HG02759 (cell line): ENCODE data around the gene TTYH2.

Source experiments
- ATAC-seq: cut with Tn5 transposase; IDR thresholded peaks from one replicate; pipeline ENCODE4 v1.9.1; 2021; ENCODE audit warnings: mild to moderate bottlenecking, moderate library complexity; ENCODE audit not compliant: unreplicated experiment

The TTYH2 gene

GRCh38 chr17:74233937-74234336 is 20.6 kb downstream of the TTYH2 start:
- no peak for ATAC-seq

DNA sequence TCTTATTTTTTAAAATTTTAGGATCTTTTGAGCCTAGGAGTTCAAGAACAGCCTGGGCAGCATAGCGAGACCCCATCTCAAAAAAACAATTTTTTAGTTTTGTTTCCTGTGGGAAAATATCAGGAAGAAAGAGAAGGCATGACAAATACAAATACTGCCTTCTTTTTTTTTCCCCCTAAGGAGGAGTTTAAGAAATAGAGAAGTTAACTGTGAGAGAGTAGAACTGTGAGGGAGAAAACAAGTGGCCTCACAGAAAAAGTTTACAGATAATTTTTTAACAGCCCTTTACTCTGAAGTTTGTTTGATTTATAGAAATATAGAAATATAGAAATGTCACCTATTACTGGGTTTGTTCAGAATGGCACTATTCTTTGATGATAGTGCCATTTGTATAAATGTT is 21.1 kb downstream of the TTYH2 start:
- no peak for ATAC-seq

- no peak for ATAC-seq
Measured at GRCh38 chr17:74235040-74235581, 21.7 kb downstream of the TTYH2 start.

- ATAC-seq: no peak
Measured at GRCh38 chr17:74235911-74236371, 22.6 kb downstream of the TTYH2 start.

- ATAC-seq: no peak
Measured at GRCh38 chr17:74237321-74237720, 23.9 kb downstream of the TTYH2 start.

DNA sequence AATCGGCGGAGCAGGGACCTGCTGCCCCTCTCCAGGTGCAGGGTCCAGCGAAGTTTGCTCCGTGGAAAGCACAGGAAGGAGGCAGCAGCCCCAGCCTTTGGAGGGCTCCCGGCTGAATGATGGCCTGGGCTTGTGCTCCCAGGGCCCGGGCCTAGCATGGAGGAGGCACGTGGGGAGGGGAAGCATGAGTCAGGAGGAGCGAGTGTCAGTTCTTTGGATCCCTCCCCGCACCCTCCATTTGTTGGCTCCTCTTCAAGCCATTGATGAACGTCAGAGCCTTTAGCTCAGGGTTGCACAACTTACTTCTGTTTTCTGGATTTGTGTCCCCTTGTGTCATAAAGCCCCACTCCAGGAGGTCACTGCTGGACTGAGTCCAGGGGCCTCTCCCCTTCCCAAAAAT is 25.8 kb downstream of the TTYH2 start:
- ATAC-seq: no peak

DNA sequence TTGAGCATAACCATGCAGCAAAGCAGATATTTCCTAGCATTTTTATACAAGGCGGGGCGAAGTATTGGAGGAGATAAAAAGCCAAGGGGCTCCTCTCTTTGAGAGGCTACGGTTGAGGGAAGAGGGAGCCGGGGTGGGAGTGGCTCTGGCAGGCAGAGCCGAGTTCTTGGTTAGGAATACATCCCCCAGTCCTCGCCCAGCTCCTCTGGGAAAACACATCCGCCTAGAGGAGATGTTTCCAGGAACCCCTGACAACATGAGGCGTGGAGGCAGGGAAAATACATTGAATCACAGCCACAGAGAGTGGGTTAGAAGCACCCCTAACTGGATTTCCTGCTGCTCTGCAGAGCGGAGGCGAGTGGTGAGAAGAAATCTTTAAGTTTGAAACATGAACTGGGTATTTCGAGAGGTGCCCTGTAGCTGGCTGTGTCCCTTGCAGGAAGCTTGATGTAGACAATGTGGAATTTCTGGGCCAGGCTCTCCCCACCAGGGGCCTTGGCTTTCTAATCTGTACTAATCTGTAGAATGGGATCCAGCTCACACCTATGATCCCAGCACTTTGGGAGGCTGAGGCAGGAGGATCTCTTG is 27.3 kb downstream of the TTYH2 start:
- no peak for ATAC-seq

DNA sequence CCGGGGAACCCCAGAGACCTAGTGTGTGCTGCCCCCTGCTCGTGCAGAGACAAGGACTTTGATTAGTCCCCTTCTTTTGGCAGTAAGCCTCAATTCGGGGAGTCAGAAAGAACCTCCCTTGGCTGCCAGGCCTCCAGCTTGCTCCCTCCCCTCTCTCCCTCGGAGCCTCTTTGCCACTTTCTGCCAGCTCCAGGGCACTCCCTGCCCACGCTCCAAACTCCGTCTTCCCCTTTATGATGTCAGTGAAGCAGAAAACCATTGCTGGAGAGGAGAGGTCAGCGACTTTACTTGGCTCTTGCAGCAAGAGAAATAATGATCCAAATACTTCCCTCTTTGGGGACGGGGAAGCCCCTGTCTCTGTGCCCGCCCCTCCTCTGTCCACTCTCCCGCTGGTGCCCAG is 28.1 kb downstream of the TTYH2 start:
- ATAC-seq: no peak

- no peak for ATAC-seq
Measured at GRCh38 chr17:74241847-74242246, 28.5 kb downstream of the TTYH2 start.

GRCh38 chr17:74243013-74243755 is 29.8 kb downstream of the TTYH2 start:
- no peak for ATAC-seq

- ATAC-seq: no peak
Measured at GRCh38 chr17:74244128-74244527, 30.8 kb downstream of the TTYH2 start.

DNA sequence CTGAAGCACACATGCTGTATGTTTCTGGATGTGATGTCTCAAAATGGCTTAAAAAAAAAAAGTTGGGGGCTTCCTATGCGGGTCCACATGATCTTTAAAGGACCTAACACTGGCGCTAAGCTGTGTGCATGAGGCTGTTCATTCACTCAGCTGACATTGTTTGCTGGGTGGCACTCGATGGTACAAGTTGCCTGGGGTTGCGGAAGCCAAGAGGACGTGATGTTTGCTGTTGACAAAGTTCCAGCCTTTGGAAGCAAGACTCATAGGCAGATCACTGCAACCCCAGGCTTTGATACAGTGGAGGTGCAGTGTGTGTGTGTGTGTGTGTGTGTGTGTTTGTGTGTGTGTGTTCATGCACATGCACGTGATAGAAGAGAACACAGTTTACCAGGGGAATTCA is 31.2 kb downstream of the TTYH2 start:
- ATAC-seq: no peak

- no peak for ATAC-seq
Measured at GRCh38 chr17:74245145-74245831, 31.9 kb downstream of the TTYH2 start.

DNA sequence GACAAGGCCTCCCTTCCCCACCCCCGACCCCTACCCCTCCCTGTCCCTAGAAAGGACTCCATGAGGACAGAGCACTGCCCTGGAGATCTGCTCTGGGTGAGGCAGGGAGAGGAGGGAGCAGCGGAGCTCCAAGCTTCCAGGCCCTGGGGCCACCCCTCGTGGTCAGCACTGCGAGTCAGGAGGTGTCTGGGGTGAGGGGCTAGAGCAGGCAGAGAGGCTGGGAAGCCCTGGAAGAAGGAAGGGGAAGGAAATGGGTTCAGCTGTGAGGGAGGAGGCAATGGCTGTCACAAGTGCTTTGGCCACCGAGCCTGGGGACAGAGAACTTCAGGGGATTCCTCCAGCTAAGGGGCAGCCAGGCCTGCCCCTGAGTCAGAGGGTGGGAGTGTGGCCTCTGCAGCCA is 32.5 kb downstream of the TTYH2 start:
- no peak for ATAC-seq

GRCh38 chr17:74249590-74250270 is 36.4 kb downstream of the TTYH2 start:
- ATAC-seq: no peak

- no peak for ATAC-seq
Measured at GRCh38 chr17:74250324-74250995, 37.1 kb downstream of the TTYH2 start.

DNA sequence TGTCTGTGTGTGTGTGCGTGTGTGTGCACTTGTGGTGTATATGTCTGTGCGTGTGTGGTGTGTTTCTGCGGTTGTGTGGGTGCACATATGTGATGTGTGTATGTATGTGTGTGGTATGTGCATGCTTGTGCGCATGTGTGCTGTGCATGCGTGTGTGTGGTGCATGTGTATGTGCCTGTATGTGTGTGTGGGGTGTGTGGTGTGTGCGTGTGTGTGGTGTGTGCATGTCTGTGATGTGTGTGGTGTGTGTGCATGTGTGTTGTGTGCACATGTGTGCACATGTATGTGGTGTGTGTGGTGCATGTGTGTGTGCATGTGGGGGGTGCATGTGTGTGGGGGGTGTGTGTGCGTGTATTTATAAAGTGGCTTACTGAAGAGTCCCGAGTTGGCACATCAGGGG is 37.7 kb downstream of the TTYH2 start:
- no peak for ATAC-seq

DNA sequence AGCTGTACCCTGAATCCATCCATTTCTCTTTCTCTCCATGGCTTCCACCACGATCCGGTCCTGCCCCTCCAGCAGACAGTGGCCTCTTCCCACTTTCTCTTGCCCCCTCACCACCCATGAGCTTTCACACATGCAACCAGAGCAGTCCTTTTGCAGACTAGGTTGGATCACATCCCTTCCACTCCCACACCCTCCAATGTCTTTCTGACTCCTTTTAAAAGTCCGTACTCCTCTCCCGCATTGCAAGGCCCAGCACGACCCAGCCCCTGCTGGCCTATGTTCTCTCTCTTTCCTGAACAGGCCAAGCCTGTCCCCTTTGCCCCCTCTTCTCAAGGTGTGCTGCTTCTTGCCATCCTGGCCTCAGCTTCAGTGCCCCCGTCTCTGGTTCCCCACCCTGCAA is 38.2 kb downstream of the TTYH2 start:
- no peak for ATAC-seq

DNA sequence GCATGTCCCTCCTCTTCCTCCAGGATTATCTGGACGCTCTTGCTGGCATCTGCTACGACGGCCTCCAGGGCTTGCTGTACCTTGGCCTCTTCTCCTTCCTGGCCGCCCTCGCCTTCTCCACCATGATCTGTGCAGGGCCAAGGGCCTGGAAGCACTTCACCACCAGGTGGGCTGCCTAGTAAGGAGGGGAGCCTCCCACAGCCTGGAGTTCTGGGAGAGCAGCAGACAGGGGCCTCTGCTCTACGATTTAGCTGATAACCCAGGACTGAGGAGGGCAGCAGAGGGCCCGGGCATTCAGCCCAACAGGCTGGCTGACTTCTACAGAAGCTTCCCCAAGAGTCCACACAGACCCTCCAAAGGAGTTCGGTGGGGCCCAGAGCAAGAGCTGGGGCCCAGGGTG is 38.8 kb downstream of the TTYH2 start:
- ATAC-seq: no peak

DNA sequence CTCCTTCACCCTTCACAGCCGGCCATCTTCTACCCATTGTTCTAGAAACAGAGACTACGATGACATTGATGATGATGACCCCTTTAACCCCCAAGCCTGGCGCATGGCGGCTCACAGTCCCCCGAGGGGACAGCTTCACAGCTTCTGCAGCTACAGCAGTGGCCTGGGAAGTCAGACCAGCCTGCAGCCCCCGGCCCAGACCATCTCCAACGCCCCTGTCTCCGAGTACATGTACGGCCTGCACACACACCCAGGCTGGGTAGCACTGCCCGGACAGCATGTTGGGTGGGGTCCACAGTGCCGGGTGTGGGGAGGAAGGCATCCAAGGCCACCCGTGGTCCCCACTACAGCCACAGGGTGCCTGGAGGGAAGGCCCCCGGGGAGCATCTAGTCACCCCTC is 39.7 kb downstream of the TTYH2 start:
- no peak for ATAC-seq

GRCh38 chr17:74257311-74257710 is 43.9 kb downstream of the TTYH2 start:
- no peak for ATAC-seq
